Stimulated activated naive CD8-positive, alpha-beta T cell treated with anti-CD3 and anti-CD28 coated beads, Interleukin-15, Interleukin-2, amounts not matched to agents 100 U/mL and 50 U/mL, for 24 hours (primary cell): ENCODE data around the gene COL25A1.
A peak's percentile ranks its signal among the peaks of the same experiment; 100 is the strongest.

Experiments
- ATAC-seq: fragments of 150-1000 bp; cut with Tn5 transposase; one replicate; pipeline ENCODE4 v1.10.0; 2021
- DNase-seq: peaks from one replicate; pipeline ENCODE4 v3.0.0; 2021

The COL25A1 gene

DNA sequence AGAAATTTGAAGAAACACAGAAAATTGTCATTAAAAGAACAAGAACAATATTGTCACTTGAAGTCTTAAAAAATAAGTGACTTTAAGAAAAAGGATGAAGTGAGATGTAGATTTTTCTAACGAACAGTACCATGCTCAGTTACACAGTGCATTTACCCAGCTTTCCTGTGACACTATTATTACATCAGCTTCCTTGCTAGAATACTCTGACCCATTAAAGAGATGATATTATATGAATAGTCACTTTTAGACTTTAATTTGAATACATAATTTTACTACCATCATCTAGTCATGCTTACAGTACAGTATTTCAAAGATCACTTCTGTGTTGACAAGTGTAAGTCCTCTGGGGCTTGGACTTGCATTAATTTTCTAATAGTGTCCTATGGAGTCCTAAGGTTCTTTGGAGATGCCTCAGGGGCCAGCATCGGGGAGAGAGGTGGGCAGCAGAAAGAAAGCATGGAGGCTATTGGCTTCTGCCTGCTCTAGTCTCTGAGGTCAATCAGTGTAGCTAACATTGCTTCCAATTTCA, 10.7 kb downstream of the COL25A1 start:
- DNase-seq (no peak), ATAC-seq (no peak)

DNA sequence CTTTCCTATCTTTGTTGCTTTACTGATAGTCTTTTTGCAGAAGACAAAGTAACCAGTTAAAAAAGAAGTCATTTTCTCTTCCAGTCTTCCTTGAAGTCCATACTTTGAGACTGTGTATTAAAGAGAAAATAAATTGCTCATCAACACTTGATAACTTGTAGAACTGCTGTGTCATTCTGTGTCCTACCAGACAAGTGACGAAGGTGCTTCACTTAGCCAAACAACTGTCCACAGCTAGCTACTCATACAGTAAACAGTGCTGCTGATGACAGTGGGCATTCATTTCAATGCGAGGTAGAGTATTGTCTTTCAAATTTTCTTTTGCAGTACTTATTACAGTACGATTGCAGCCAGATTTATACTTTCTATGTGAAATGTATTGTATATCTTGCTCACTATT, 11.5 kb downstream of the COL25A1 start:
- no peak for ATAC-seq
- DNase-seq: no peak

GRCh38 chr4:109278594-109279031, 23.8 kb downstream of the COL25A1 start:
- DNase-seq: no peak

DNA sequence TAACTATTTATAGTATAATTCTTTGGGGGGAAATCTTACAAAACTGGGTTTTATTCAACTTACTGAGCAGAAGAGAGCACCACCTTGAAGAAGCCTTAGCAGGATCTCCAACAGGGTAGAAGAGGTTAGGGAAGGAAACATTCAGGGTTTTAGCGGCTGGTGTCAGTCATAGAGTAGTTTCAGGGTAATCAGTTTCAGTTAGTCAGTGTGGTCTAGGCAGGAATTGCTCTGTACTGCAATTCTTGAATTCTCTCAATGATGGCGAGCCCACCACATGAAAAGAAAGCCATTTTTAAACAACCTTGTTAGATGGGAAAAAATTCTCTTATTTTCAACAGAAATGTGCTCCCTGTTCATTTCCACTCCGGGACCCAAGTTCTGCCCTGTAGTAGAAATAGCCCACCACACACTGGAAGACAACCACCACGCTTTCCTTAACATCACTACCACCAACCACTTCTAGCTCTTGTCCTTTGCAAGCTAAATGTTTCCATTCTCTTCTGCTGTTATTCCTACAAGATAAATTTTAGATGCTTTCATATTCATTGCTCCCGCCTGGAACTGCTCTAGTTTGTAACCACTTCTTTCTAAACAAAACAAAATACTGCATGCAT, 25.9 kb downstream of the COL25A1 start:
- no peak for DNase-seq
- ATAC-seq: peak; percentile 94

More at GRCh38 chr4:109278594-109279031, 23.8 kb downstream of the COL25A1 start:
- ATAC-seq: peak; percentile 47

GRCh38 chr4:109275066-109275745, 27.3 kb downstream of the COL25A1 start:
- DNase-seq (no peak), ATAC-seq (no peak)

DNA sequence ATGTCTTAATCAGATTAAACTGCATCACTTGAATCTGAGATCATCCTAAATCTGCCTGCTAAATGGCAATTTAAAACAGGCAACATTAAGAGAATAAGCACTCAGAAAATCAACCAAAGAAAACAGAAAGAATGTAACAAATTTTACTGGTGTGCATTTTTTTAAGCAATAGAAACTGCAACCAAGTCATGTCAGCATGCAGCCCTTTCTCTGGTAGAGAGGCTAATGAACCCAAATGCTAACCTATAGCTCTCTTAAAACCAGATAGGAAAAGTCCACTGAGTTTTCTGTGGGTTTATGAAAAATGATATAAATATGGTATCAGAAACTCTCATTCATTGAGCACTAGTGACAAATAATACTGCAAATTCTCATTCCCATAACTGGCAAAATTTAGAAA, 35.6 kb downstream of the COL25A1 start:
- no peak for DNase-seq
- no peak for ATAC-seq

- ATAC-seq: no peak
- DNase-seq: no peak
Measured at GRCh38 chr4:109266236-109266635, 36.2 kb downstream of the COL25A1 start.

DNA sequence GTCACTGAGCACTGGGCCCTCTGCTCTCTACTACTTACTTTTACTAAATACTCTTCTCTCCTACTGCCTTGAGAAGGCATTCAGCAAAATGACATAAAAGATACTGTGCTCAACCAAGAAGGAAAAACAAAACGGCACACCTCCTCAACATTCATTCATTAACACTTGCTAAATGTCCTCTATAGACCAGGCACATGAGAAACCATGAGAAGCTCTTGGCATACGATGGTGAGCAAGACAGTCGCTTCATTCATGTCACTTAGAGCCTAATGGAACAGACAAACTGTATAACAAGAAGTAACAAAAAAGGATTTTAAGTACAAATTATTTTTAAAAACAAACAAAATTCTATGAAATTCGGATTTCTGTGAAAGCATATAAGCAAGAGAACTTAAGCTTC, 38.7 kb downstream of the COL25A1 start:
- ATAC-seq (no peak), DNase-seq (no peak)

GRCh38 chr4:109256818-109257217, 45.6 kb downstream of the COL25A1 start:
- DNase-seq (no peak), ATAC-seq (no peak)

DNA sequence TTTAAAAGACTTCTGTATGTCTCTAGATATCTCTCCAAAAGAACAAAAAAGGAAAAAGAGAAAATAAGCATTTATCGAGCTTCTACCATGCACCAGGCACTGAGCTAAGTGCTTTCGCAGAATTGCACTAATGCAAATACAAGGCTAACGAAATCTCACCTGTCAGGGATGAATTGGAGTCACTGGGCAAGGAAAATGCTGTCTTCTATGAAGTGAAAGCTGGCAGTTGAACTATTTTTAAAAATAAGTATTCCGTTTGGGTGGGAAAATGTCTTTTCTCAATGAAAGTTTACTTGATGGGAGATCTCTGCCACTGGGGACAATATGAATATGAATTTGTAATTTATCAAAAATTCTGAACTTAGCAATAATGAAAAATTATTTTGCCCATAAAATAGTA, 47.6 kb downstream of the COL25A1 start:
- ATAC-seq (no peak), DNase-seq (no peak)

GRCh38 chr4:109251396-109251795, 51.1 kb downstream of the COL25A1 start:
- DNase-seq: no peak
- ATAC-seq: no peak

GRCh38 chr4:109248322-109248900, 54.0 kb downstream of the COL25A1 start:
- ATAC-seq: no peak
- no peak for DNase-seq

DNA sequence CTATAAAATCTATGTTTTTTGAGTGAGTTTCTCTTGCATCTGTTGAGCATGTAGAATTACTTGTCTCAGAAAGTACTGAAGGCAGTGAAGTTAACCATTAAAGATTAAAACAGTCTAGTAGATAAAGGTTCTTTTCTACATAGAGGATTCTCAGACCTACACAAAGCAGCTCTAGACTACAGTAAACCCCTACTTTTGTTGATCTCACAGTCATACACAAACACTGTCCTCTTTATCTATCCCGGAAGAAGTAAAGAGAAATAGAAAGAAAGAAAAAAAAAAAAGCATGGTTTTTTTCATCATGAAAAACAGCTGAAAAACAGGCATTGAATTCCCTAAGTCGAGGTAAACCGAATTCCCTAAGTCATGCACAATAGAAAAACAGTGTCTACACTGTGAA, 58.6 kb downstream of the COL25A1 start:
- no peak for ATAC-seq
- DNase-seq: no peak

DNA sequence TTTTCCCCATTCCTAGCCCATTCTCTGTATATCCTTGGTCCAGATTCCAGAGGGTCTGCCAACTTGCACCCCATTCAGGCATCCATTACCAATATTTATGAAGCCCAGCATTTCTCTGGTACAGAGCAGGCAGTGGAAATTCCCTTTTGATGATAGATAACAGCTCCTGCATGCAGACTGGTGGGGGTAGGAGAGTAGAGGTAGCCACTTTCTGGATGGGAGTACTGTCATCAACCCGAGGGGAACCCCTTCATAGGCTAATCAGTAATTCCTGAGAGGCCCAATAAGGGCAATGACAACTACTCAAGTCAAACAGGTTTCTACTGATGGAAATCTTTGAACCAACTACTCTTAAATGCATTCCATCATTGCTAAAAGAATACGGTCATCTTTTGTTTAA, 63.7 kb downstream of the COL25A1 start:
- DNase-seq (no peak), ATAC-seq (no peak)

DNA sequence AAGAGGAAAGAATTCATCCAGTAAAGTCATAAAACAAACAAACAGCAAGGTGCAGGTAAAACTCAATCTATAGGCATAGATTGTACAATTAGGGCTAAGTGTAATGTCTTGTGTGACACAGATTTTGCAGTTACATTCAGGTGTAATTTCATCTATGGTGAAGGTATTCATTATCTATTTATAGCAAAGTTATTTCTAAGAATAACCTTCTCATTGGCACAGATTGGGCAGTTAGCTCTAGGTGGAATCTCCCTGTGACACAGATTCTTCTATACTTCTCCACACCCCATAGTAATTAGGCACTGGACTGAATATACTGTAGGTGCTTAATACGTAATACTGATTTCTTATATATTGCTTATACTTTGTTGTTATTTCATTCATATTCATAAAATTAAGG, 66.8 kb downstream of the COL25A1 start:
- DNase-seq (no peak), ATAC-seq (no peak)

DNA sequence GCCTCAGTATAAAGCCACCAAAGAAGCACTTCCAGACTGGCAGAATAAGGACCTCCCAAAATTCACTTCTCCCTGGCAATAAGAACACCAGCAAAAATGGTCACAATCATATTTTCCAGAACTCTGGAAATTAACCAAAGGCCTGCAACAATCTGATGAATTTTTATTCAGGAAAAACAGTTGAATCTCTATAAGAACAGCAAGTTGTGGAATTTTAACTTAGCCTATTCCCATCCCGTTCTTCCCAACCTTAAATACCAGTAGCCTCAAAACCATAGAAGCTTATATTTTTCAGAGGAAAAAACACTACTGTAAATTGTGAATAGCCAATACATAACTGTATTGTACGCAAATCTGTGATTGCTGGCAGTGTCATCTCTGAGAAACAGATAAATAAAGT, 67.9 kb downstream of the COL25A1 start:
- ATAC-seq (no peak), DNase-seq (no peak)

DNA sequence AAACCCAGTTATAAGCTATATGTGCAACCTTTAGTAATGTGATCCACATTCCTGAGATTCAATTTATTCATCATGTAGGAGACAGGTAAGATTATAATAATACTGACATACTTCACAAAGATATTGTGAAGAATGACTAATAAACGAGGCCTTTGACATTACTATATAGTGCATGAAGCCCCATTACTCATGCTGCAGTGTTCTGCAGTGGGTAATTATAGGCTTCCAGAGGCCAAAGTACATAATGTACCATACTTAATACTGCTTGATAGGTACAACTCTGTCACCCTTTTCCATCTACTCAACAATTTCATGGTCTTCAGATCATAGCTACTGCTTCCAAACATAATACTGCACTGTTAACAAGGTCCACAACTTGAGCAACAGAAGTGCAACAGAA, 68.9 kb downstream of the COL25A1 start:
- ATAC-seq (no peak), DNase-seq (no peak)

DNA sequence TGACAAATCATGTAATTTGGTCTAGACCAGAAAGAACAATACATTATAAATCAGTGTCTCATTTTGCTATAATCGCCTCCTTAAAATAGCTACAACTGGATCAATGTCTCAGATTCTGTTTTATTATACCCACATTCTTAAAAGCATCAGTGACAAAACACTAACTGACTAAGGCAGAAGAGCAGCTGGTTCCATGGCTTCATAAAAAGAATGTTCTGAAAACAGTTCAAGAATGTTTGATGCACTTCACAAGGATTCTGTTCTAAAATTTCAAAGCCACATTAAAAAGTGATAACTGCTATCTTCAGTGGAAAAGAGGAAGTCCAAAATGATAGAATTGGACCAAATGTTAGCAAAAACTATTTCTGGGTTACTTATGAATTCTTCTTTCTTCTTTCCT, 69.8 kb downstream of the COL25A1 start:
- DNase-seq (no peak), ATAC-seq (no peak)

DNA sequence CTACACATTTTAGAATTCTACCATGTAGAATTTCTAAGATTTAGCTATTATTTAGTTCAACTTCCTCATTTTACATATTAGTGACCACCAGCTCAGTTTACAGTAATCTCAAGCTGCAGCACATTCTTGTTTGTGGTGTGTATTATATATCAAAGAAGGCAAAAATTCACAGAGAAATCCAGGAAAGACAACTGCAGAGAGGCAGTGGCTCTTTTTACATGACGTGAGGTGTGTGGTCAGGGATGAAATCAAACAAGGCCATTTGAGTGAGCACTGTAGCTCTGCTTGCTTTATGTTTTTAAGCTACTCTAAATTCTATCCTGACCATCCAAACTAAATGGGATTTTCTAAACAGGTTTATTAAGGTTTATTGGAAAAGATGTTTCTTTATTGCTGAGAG, 71.1 kb downstream of the COL25A1 start:
- DNase-seq (no peak), ATAC-seq (no peak)

DNA sequence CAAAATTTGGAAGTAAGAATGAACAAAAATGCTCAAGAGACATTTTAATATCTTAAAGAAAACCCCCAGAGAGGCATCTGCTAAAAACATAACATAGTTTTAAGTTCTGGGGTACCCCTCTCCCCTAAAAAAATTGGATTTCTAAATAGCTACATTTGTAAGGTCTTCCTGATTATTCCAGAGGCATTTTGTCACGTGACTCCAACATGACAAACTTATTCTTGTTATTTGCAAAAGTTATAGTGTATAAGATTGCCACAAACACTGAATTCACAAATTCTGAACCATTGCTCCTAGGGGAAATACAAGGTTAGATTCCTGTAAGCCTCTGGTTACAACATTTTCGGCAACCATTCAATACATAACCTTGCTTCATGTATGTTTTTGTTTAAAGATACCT, 73.4 kb downstream of the COL25A1 start:
- no peak for ATAC-seq
- DNase-seq: no peak

GRCh38 chr4:109218288-109218687, 84.2 kb downstream of the COL25A1 start:
- DNase-seq: no peak
- no peak for ATAC-seq

GRCh38 chr4:109216085-109216696, 86.3 kb downstream of the COL25A1 start:
- DNase-seq: no peak
- ATAC-seq: no peak

GRCh38 chr4:109215506-109215905, 87.0 kb downstream of the COL25A1 start:
- DNase-seq (no peak), ATAC-seq (no peak)
